ENCODE data around the gene PTPN14.

PTPN14 gene

DNA sequence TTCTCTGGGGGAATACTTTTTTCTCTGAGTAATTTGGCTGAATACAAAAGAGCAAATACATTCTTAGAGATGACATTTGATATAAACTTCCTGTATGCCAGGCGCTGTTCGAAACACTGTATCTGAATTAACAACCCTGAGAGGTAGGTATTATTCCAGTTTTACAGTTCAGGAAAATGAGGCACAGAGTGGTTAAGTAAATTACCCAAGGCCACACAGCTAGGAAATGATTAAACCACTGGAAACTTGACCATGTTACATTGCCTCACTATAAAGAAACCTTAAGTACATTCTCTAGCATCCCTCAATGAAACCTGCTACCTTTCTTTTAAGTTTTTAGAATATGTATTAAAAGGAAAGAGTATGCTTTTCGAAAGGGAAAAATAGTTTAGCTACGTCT is 215.8 kb downstream of the PTPN14 start:
- no peak for DNase-seq
- in situ Hi-C loops (cut with MboI; ENCODE audit: low pct_unique_long_range_greater_than_20kb, low sequenced_read_pairs): loop anchor here (10.0 to 25.0 kb wide), 2 partner anchors 121 to 252 kb away; no protein-coding TSS in a partner anchor

DNA sequence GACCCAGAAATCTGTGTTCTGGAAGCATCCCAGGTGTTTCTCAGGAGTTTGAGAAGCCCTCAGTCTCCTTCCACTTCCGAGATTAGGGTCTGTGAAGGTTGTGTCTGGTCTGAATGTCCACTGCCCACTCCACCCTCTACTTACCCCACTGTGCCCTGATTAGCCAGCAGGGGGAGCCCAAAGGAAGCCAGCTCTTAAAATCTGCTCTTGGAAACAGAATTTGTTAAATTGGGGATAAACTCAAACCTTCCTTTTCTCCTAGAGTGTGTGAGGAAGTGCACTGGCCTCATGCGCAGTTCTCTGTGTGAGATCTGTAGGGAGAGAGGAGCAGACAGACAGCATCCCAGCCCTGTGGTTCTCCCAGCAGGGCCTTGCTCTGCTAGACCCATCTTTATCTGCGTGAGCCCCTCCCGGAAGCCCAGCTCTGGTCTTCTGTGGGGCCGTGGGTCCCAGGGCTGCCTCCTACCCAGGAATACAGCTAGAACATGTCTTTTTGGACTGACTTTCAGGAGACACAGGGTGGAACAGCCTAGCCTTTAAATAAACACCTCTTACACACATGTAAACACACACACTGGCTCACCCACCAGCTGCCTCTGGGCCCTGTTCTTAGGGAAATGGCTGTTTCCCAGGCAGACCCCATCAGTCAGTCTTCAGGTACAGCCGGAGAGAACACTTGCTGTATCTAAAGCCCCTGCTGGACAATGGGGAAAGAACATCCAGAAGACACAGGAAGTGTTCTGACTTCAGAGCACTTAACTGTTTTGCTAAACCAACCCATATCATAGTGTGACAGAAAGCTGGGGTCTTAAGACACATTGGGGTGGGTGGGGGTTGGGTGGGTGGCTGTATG is 218.2 kb downstream of the PTPN14 start:
- DNase-seq: peak; percentile 58

DNA sequence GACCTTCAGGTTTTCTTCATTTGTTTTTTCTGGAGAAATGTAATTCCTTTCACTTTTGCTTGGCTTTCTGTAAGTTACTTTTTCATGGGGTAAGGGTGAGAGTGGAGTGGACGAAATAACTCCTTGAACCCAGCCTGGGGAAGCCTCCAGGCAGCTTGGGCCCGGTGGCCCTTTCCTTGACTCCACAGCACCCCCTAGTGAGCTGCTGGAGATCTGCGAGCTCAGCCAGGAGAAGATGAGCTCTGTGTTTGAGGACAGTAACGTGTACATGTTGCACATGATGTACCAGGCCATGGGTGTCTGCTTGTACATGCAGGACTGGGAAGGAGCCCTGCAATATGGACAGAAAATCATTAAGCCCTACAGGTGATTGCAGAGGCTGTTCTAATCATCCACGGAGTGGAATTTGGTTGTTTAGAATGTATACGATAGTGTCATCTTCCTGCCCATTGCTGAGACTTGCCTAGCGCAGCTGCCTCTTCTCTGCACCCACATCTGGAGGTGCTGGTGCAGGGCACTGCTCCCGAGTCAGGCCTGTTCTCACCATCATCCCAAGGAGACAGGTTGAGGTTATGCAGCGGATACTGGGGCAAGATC is 219.5 kb downstream of the PTPN14 start:
- DNase-seq: peak; percentile 64
- in situ Hi-C loops (cut with MboI; ENCODE audit: low pct_unique_long_range_greater_than_20kb, low sequenced_read_pairs): loop anchor here (10.0 to 25.0 kb wide), 2 partner anchors 117 to 255 kb away; no protein-coding TSS in a partner anchor

More for the DNA sequence above, 218.2 kb downstream of the PTPN14 start:
- in situ Hi-C loops (cut with MboI; ENCODE audit: low pct_unique_long_range_greater_than_20kb, low sequenced_read_pairs): loop anchor here (10.0 to 25.0 kb wide), 2 partner anchors 118 to 254 kb away; no protein-coding TSS in a partner anchor

DNA sequence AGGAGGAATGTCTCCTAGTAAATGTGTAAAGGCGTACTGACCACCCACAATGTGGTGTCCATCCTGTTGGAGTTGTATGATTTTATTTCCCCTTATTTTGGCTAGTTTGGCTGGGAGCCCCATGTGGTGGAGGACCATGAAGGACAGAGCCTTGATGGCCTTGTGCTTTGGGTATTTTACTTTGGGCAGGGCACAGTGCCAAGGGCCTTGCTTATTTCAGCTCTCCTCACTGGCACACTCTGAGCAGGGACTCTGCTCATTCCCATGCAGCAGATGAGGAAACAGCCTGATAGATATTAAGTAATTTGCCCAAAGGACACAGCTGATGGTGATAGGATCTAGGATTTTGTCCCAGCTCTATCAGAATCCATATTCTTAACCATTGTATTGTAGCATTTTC is 220.2 kb downstream of the PTPN14 start:
- in situ Hi-C loops (cut with MboI; ENCODE audit: low pct_unique_long_range_greater_than_20kb, low sequenced_read_pairs): loop anchor here (10.0 to 25.0 kb wide), 2 partner anchors 116 to 256 kb away; no protein-coding TSS in a partner anchor
- DNase-seq: no peak

DNA sequence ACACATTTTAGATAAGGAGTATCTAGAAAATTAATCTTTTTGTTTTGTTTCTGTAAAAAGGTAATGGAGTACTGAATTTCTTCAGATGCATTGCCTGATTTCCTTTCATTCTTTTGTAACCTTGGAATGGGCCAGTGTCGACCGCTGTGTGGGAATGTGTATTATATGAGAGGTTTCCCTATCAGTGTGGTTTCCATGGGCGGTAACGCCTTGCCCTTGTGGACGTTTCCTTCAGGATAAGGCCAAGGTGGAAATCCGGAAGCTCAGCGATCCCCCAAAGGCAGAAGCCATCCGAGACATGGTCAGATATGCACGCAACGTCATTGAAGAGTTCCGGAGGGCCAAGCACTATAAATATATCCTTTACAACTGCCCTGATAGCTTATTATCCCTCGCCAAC is 220.7 kb downstream of the PTPN14 start:
- in situ Hi-C loops (cut with MboI; ENCODE audit: low pct_unique_long_range_greater_than_20kb, low sequenced_read_pairs): loop anchor here (10.0 to 25.0 kb wide), 2 partner anchors 116 to 257 kb away; no protein-coding TSS in a partner anchor
- DNase-seq: no peak

DNA sequence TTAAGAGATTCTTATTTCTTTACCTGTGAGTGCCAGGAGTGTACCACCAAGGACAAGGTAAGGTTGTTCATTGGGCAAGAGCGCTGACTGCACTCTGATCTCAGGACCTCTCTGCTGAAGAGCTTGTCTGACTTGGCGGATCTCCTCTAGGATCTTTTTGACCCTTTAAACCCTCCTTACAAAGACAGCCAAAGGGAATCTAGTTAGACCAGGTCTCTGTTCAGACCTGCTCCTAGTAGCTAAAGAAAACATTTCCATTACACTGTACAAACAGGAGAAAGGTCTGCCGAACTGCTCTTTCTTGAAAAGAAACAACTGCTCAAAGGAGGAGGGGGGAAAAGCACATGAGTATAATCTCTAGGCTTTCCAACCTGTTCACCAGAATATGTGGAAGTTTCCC is 221.2 kb downstream of the PTPN14 start:
- in situ Hi-C loops (cut with MboI; ENCODE audit: low pct_unique_long_range_greater_than_20kb, low sequenced_read_pairs): loop anchor here (10.0 to 25.0 kb wide), 2 partner anchors 115 to 257 kb away; no protein-coding TSS in a partner anchor
- DNase-seq: no peak

DNA sequence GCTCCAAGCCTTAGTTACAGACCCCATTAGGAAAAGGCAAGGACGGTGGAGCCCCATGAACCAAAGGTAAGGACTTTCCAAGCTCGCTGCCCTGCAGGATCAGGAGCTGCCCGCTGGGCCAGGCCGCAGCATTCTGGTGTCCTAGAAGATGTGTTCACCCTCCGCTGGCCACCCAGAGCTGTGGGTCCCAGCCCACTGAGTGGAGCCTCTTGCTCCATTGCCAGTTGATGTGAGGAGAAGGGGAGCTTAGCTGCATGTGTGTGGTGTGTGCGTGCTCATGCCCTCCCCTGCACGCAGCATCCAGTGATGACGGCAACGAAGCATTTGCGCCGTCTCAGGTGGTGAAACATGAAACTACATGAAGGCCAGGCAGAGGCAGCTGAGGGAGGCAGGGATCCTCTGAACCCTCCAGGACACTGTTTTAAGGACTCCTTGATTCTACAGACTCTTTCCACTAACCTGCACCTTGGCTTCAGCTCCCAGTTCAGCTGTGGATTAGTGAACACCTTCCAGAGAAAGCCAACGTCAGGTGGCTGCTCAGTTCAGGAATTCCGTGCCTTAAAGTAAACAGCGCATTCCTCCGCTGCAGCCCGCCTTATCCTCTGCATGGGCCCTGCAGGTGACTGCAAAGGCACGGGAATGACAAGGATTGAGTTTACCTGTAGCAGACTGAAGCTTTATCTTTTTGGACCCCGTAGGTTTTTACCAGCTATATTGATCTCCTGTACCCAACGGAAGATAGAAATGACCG is 221.8 kb downstream of the PTPN14 start:
- DNase-seq: no peak
- in situ Hi-C loops (cut with MboI; ENCODE audit: low pct_unique_long_range_greater_than_20kb, low sequenced_read_pairs): loop anchor here (10.0 to 25.0 kb wide), 2 partner anchors 115 to 258 kb away; no protein-coding TSS in a partner anchor

DNA sequence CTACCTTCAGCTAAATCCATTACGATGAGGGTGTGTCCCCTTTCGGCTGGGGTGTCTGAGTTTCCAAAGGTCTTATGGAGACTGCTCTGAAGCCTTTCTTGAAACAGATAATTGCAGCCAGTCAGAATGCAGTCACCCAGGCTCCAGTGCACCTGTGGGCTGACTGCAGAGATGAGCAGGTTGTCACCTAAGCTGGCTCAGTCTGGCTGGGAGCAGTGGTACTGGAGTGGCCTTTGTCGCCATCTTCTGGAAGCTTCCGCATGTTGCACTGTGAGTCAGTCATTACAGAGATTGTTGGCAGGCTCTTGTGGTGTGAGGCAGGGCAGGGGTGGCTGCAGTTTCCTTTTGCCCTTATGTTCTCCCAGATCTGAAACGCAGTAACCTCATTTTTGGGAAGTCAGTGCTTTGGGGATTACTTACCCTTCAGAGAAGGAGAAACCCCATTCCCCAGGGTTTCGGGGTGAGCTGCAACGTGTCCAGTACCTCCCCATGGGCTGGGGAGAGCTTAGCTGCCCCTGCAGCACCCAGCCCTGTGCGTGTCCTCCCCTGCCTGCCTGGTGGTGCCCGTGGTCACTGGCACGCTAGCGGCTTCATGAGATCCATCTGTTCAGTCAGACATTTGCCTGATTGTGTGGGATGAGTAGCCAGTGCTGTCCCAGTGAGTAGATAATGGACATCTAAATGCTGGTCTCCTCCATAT is 222.5 kb downstream of the PTPN14 start:
- in situ Hi-C loops (cut with MboI; ENCODE audit: low pct_unique_long_range_greater_than_20kb, low sequenced_read_pairs): loop anchor here (25.0 kb wide), 1 partner anchor 258 kb away; no protein-coding TSS in a partner anchor

DNA sequence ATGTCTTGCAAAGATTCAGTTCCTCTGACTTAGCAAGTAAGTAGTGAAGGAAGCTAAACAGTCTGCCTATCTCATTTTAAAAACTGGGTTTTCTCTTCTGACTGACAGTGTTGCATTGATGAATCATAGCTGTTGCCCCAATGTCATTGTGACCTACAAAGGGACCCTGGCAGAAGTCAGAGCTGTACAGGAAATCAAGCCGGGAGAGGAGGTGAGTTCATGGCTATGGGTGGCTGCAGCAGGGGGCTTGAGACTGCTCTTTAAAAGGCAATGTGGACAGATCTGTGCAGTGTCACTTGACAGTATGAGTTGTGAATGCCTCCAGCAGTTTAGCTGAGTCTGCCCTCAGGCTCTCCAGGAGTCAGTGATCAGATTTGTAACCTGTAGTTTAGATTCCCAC is 223.9 kb downstream of the PTPN14 start:
- in situ Hi-C loops (cut with MboI; ENCODE audit: low pct_unique_long_range_greater_than_20kb, low sequenced_read_pairs): loop anchor here (25.0 kb wide), 1 partner anchor 260 kb away; no protein-coding TSS in a partner anchor

More for the DNA sequence above, 222.5 kb downstream of the PTPN14 start:
- DNase-seq: peak; percentile 84

DNA sequence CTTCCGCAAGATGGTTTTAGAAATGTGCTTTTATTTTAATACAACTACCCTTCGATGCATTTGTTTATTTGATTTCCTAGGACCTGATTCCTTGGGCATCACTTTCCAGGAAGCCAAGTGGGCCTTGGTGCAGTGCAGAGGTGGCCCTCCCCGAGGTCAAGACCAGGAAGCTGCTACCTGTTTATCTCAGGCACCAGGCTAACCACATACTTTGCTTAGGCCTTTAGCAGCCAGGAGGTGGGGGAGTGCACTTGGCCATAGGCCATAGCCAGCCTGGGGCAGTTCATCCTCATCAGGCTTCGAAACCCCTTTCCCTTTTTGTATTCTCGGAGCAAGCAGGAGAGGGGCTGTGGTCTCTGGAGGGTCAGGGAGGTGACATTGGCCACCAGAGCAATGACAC is 225.0 kb downstream of the PTPN14 start:
- no peak for DNase-seq
- in situ Hi-C loops (cut with MboI; ENCODE audit: low pct_unique_long_range_greater_than_20kb, low sequenced_read_pairs): loop anchor here (25.0 kb wide), 1 partner anchor 261 kb away; no protein-coding TSS in a partner anchor

More for the DNA sequence above, 223.9 kb downstream of the PTPN14 start:
- no peak for DNase-seq

DNA sequence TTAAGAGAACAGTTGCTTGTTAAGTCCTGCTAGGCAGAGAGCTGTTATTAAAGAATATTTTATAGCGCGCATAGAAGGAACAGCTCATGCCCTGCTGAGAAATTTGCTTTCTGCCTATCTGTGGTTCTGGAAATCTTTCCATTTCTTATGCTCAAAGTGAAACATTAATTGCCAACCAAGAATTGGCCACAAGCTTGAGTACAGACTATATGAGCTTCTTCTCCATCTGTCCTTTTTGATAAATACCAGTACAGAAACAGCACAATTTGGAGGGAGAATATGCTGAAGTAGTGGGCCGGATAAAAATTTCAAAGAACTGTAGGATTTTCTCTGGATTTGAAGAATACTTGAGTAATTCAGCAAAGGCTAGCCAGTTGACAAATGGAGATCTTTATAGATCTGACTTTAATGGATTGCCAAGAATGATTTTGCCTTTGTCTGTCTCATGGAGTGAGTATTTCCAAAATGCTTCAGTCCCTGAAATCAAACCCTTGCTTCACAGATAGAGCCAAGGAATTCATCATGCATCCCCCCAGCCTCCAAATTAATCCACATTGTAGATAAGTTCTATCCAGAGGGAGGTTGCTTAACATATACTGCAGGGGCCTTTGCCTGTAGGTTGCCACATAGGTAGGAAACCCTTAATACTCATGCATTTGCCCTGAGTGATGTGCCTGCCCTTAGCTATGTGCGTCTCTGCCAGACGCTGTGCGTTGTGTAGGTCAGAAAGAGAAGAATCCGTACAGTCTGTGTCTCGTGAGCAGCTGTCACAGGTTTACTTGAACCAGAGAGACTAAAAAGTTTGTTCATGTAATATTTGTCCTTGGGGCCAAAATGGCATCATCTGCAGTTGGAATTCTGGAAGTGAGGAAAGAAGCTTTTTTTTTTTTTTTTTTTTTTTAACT is 226.3 kb downstream of the PTPN14 start:
- in situ Hi-C loops (cut with MboI; ENCODE audit: low pct_unique_long_range_greater_than_20kb, low sequenced_read_pairs): loop anchor here (25.0 kb wide), 1 partner anchor 262 kb away; no protein-coding TSS in a partner anchor

DNA sequence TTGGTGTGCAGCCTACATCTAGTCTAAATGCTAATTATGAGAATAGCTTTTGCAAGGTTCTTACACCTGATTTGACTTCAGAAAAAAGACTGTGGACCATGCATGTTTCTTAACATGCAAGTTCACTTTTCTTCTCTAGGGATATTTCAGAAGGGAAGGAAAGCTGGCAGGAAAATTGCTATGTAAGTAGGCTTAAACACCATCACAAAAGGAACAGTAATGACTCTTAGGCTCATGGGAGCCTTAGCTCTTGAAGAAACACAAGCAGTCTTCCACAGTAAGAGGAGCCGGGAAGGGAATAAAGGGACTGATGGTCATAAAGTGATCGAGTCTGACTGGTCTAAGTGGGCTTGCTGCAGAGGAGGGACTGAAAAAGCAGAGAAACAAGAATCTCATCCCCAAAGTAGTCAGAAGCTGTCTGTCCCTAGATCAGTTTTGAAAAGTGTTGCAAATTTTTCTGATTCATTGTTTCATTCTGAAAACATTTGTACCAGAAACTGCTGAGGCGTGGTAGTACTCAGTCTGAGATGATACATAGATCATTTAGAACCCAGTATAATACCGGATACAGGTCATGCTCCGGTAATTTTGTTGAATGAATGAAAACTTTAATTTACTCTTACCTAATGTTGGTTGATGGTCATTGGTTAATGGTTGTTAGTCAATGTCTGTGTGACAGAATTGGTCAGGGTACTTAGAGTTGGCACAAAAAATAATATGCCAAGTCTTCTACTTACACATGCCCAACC is 229.5 kb downstream of the PTPN14 start:
- in situ Hi-C loops (cut with MboI; ENCODE audit: low pct_unique_long_range_greater_than_20kb, low sequenced_read_pairs): no loop called here
- DNase-seq: no peak

More for the DNA sequence above, 226.3 kb downstream of the PTPN14 start:
- no peak for DNase-seq

DNA sequence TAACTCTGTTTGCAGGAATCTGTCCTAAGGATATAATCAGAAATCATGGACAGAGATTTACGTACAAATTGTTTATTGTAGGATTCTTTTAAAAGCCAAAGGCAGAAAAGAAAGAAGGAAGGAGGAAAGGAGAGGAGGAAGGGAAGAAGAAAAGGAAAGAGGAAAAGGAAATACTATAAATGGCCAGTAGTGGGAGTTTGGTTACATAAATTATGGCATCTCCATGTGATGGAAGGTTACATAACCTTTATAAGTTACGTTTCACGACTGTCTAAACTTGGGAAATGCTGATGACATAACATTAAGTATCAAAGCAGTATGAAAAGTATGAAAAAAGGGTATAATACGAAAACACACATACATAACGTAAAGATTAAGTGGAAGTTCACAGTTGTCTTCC is 231.5 kb downstream of the PTPN14 start:
- no peak for DNase-seq
- in situ Hi-C loops (cut with MboI; ENCODE audit: low pct_unique_long_range_greater_than_20kb, low sequenced_read_pairs): no loop called here

DNA sequence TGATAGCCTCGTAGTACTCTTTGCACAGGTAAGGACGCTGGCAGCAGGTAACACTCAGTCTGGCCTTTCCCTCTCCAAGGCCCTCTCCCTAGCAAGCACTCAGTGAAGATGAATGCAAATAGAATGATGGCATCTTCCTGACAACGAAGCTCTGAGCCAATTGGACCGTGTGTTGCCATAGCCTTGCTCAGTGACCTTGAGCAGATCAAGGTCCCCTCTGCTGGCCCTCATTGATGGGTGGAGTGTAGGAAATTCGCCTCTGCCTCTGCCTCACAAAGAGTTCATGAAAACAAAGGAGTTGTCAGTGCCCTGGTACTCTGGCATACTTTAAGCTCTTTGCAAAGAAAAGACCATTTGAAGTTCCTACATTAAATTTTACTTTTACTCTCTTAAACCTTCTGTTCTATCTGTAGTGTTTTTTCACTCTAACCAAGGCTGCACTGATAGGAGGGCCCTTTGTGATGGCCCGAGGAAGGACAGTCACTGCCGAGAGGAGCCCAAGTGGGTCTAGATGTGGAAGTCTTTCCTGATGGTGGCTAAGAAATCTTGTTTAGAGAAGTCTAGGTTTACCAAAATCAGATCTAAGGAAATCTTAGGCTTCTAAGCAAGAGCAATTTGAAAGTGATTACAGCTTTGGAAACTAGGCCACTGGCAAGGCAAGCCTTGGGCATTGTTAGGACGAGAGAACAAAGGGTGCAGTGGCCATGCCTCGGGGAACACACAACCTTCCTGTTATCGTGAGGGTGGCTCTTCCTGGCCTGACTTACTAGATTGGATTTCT is 232.3 kb downstream of the PTPN14 start:
- in situ Hi-C loops (cut with MboI; ENCODE audit: low pct_unique_long_range_greater_than_20kb, low sequenced_read_pairs): no loop called here

DNA sequence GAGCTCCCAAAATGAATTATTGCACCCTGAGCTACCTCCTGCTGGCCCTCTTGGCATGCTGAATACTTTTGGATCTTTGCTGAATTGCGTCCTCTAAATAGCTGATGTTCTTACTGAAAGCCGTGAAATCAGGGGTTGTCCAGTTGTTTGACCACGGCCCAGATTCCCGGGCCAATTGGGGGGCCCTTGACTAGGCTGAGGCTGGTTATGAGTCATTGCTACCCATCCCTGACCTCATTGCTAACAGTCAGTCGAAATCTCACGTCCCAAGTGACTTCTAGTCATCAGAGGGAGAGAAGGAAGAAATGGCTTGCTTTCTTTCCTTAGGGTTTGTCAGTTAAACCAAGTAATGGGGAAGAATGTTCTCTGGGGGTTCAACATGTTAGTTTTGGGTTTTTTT is 233.0 kb downstream of the PTPN14 start:
- in situ Hi-C loops (cut with MboI; ENCODE audit: low pct_unique_long_range_greater_than_20kb, low sequenced_read_pairs): no loop called here
- no peak for DNase-seq

More for the DNA sequence above, 232.3 kb downstream of the PTPN14 start:
- no peak for DNase-seq

DNA sequence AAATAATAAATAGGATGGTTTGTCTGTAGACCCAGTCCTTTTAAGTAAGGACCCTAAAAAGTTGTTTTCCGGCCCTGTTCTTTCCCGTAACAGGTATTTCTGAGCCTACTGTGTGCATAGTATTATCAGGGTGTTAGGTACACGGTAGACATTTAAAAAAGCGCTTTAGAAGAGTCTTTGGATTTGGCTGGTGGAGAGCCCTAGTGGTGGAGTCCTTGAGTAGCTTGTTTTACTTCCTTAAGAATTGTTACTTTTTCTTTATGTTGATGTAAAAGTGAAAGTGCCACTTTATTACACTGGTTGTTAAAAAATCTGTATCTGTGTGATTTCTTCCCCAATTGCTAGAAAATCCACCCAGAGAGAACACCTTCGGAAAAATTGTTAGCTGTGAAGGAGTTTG is 233.7 kb downstream of the PTPN14 start:
- no peak for DNase-seq
- in situ Hi-C loops (cut with MboI; ENCODE audit: low pct_unique_long_range_greater_than_20kb, low sequenced_read_pairs): no loop called here

Measured in KBM-7 (cell line).